A673 (cell line): Measurements from ENCODE around the gene DDX56. TPM values are rescaled to one million over a fixed set of nuclear protein-coding genes. Genes with fewer than 3 reads are reported as not detected.

Experiments
- BruUV-seq: library from RNA; stranded (reverse); fragments of 400-500 nt; replicated peaks from 2 replicates; lab custom pipeline; 2021; lab: Mats Ljungman, UMichigan
- CTCF ChIA-PET: fragments of 300-600 bp; sonication (Branson Sonifier 250); formaldehyde crosslinking; loops from one replicate; lab custom pipeline; 2022; ENCODE audit warnings: antibody characterized with exemption; lab: Charles Lee
- POLR2A ChIA-PET: fragments of 300-600 bp; sonication (Branson Sonifier 250); formaldehyde crosslinking; loops from one replicate; lab custom pipeline; 2022; ENCODE audit warnings: antibody characterized with exemption; ENCODE audit not compliant: low non-redundant PET; lab: Charles Lee
- DNase-seq: peaks from one replicate; pipeline ENCODE4 v3.0.0-alpha.2; 2015; ENCODE audit warnings: low spot score
- H3K27ac ChIP-seq: fragments of 200-600 bp; sonication (generic); 2 replicates; pipeline ENCODE4 v1.5.1; 2016; ENCODE audit warnings: mixed run types, low read depth, mild to moderate bottlenecking, mixed read lengths, antibody characterized with exemption, low read length; ENCODE audit not compliant: poor library complexity, severe bottlenecking
- H3K27me3 ChIP-seq: fragments of 200-600 bp; sonication (generic); replicated peaks from 2 replicates; pipeline ENCODE4 v1.6.1; 2017; ENCODE audit warnings: mixed run types, low read depth, mild to moderate bottlenecking, mixed read lengths, antibody characterized with exemption, low read length; ENCODE audit not compliant: insufficient read depth, poor library complexity
- H3K36me3 ChIP-seq: fragments of 200-600 bp; sonication (generic); 2 replicates; pipeline ENCODE4 v1.6.1; 2016; ENCODE audit warnings: mixed run types, mild to moderate bottlenecking, mixed read lengths, antibody characterized with exemption, low read length; ENCODE audit not compliant: insufficient read depth, poor library complexity, severe bottlenecking
- H3K4me1 ChIP-seq: fragments of 200-600 bp; sonication (generic); 2 replicates; pipeline ENCODE4 v1.6.1; 2017; ENCODE audit warnings: mixed run types, mild to moderate bottlenecking, mixed read lengths, antibody characterized with exemption, low read length; ENCODE audit not compliant: insufficient read depth, poor library complexity, severe bottlenecking
- H3K4me3 ChIP-seq: fragments of 200-600 bp; sonication (generic); 2 replicates; pipeline ENCODE4 v1.5.1; 2016; ENCODE audit warnings: low read depth, mixed run types, mild to moderate bottlenecking, mixed read lengths, low read length; ENCODE audit not compliant: poor library complexity, severe bottlenecking
- H3K9me3 ChIP-seq: fragments of 200-600 bp; sonication (generic); 2 replicates; pipeline ENCODE4 v1.6.1; 2016; ENCODE audit warnings: mixed run types, low read depth, mild to moderate bottlenecking, mixed read lengths, antibody characterized with exemption, low read length; ENCODE audit not compliant: poor library complexity, severe bottlenecking
- EZH2 ChIP-seq: fragments of 200-600 bp; sonication (generic); IDR thresholded peaks from 2 replicates; pipeline ENCODE4 v1.6.1; 2017; ENCODE audit warnings: borderline replicate concordance, low read depth, mild to moderate bottlenecking, mixed read lengths, antibody characterized with exemption, low read length; ENCODE audit not compliant: poor library complexity, severe bottlenecking
- intact Hi-C: fragments of 100-400 bp; cut with micrococcal nuclease; formaldehyde crosslinking; loops from one replicate; pipeline ENCODE4 v1.10.0; 2022; ENCODE audit not compliant: unreplicated experiment
- total RNA-seq: library from RNA; stranded (reverse); gene quantifications from 2 replicates; pipeline ENCODE4 v1.2.3, GENCODE V29; 2021
- TF ChIP-seq, protein P1 (sequence below): fragments of 300-800, 200-600 bp; sonication (generic); conservative IDR thresholded peaks from 2 replicates; pipeline ENCODE4 v1.5.1; 2017; ENCODE audit warnings: low read depth, mild to moderate bottlenecking, antibody characterized with exemption, low read length, moderate library complexity, mixed read lengths

The DDX56 gene
- total RNA-seq, 1 experiment from 2014 or later = 147 TPM

DNA sequence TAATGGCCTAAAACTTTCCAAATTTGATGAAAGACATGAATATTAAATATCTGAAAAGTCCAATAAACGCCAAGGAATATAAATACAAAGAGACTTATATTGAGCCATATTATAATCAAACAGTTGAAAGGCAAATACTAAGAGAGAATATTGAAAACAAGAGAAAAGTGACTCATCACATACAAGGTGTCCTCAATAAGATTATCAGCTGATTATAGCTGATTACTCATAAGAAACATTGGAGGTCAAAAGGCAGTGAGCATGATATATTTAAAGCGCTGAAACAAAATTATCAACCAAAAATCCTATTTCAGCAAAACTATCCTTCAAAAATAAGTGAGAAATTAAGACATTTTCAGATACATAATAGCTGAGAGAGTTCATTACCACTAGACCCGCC lies 24.8 kb downstream of the DDX56 start:
- Histone ChIP-seq H3K27ac (no peak overlapping the region), H3K36me3 (no peaks in the 10 kb centered on the region), H3K4me3 (no peak overlapping the region), H3K27me3 (no peaks in the 10 kb centered on the region), H3K4me1 (no peaks in the 10 kb centered on the region), H3K9me3 (no peaks in the 10 kb centered on the region)
- DNase-seq = no peak
- CTCF ChIA-PET = no interaction called here
- intact Hi-C loops = no loop called here
- TF ChIP-seq, protein P1, sequence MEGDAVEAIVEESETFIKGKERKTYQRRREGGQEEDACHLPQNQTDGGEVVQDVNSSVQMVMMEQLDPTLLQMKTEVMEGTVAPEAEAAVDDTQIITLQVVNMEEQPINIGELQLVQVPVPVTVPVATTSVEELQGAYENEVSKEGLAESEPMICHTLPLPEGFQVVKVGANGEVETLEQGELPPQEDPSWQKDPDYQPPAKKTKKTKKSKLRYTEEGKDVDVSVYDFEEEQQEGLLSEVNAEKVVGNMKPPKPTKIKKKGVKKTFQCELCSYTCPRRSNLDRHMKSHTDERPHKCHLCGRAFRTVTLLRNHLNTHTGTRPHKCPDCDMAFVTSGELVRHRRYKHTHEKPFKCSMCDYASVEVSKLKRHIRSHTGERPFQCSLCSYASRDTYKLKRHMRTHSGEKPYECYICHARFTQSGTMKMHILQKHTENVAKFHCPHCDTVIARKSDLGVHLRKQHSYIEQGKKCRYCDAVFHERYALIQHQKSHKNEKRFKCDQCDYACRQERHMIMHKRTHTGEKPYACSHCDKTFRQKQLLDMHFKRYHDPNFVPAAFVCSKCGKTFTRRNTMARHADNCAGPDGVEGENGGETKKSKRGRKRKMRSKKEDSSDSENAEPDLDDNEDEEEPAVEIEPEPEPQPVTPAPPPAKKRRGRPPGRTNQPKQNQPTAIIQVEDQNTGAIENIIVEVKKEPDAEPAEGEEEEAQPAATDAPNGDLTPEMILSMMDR = no peak
- no peak for TF ChIP-seq EZH2
- POLR2A ChIA-PET = no interaction called here
- no TSS peak for BruUV-seq

DNA sequence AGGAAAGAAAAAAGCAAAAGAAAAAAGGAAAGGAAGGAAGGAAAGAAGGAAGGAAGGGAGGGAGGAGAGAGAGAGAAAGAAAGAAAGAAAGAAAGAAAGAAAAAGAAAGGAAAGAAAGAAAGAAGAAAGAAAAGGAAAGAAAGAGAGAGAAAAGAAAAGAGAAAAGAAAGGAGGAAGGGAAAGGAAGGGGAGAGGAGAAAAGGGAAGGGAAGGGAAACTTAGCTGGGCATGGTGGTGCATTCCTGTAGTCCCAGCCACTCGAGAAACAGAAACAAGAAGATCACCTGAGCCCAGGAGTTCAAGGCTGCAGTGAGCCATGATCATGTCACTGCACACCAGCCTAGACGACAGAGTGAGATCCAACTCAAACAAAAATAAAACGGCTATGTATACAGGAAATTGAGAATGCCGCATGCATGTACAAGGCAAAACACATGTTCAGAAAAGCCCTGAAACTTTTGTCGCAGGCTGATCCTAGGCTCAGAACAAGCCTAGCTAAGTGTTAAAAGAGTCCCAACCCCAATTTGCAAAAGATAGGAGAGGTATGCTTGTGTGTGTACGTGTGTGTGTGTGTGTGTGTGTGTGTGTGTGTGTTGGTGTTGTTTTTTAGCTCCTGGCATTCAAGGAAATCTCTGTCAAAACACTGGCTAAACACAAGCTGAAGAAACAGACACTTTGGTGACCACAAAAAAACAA lies 26.0 kb downstream of the DDX56 start:
- H3K27me3 ChIP-seq = no peaks in the 10 kb centered on the region
- H3K9me3 ChIP-seq = no peaks in the 10 kb centered on the region
- CTCF ChIA-PET = interaction anchor here (0.6 kb wide), 1 partner anchor 18 kb away, joined by 3 read pairs; no protein-coding TSS in a partner anchor
- intact Hi-C loops = no loop called here
- no peak for DNase-seq
- no peak overlapping the region for H3K4me3 ChIP-seq
- H3K36me3 ChIP-seq = no peaks in the 10 kb centered on the region
- H3K27ac ChIP-seq = no peak overlapping the region
- no peaks in the 10 kb centered on the region for H3K4me1 ChIP-seq
- POLR2A ChIA-PET = no interaction called here
- TF ChIP-seq, protein P1 = no peak
- no peak for TF ChIP-seq EZH2
- no TSS peak for BruUV-seq

DNA sequence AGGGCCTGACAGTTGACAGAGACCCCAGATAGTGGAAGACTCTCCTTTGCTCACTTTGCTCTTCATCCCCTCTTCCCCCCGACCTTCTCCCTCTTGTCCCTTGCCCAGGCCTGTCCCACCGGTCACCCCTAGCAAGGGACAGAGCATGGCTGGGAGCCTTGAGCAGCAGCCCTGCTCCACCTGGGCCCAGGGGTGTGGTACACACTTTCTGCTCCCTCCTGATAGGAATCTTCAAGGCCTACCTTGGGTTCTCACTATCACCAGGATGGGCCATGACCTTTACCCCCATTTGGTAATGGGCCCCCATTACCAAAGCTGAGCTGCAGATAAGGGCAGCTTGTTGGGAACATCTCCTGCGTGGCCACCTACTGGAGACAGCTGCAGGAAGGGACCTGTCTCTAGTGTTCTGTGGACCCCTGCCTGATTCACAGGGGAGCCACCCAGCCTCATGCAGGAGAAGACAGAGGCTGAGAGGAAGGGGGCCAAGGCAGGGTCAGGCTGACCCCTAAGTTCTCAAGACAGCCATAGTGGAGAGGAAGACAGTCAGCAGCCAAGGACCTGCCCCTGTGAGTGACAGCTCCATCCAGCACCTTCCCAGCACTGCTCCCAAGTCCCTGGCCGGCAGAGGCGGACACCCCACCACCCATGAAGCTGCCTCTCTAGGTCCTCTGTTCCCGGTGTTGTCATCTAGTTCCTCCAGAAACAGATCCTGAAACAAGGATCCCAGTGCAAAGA lies 31.7 kb downstream of the DDX56 start:
- CTCF ChIA-PET = no interaction called here
- intact Hi-C loops = no loop called here
- no peak for DNase-seq
- H3K36me3 ChIP-seq = no peaks in the 10 kb centered on the region
- no peaks in the 10 kb centered on the region for H3K9me3 ChIP-seq
- H3K4me3 ChIP-seq = no peak overlapping the region
- POLR2A ChIA-PET = interaction anchor here (0.6 kb wide), 1 partner anchor 32 kb away, joined by 3 read pairs; the partner anchor contains the start of gene DDX56
- no peaks in the 10 kb centered on the region for H3K4me1 ChIP-seq
- no peak overlapping the region for H3K27ac ChIP-seq
- BruUV-seq = no TSS peak
- no peaks in the 10 kb centered on the region for H3K27me3 ChIP-seq
- TF ChIP-seq, protein P1 = no peak
- no peak for TF ChIP-seq EZH2
